RWPE1 (cell line): Measurements from ENCODE around the gene RNF38.

ENCODE experiments used
- CTCF ChIA-PET: fragments of 350-600 bp; sonication (Branson Sonifier 250); formaldehyde crosslinking; extraction: SDS; loops from one replicate; lab custom pipeline; 2021; lab: Yijun Ruan, JAX
- POLR2A ChIA-PET: fragments of 400-600 bp; formaldehyde crosslinking; extraction: SDS; loops from one replicate; lab custom pipeline; 2020; ENCODE audit warnings: antibody characterized with exemption; ENCODE audit not compliant: low non-redundant PET; lab: Yijun Ruan, JAX
- DNase-seq: peaks from one replicate; pipeline ENCODE4 v3.0.0; 2012; ENCODE audit warnings: low spot score
- H3K27ac ChIP-seq: fragments of 450-650 bp; 2 replicates; pipeline ENCODE4 v1.5.1; 2017
- TF ChIP-seq, protein P1 (sequence below): fragments of 450-650 bp; conservative IDR thresholded peaks from 2 replicates; pipeline ENCODE4 v1.5.1; 2017; ENCODE audit warnings: low read depth, mild to moderate bottlenecking

RNF38 gene

DNA sequence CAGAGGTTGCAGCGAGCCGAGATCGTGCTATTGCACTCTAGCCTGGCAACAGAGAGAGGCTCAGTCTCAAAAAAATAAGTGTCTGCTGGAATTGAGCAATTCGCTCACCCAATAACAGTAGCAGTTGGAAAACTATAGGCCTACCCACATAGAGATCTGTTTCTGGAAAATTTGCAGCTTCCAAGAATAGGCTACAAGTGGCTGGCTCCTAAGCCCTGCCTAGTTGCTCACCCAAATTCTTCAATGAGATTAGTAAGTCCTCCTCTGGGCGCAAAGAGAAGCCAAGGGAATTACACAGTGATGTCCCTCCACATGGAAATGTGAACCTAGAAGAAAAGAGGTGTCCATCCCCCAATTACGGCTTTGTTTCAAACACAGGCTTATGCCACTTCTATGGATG, 42.6 kb upstream of the RNF38 start:
- no peak for DNase-seq
- H3K27ac ChIP-seq, result no peak overlapping the region
- TF ChIP-seq, protein P1, sequence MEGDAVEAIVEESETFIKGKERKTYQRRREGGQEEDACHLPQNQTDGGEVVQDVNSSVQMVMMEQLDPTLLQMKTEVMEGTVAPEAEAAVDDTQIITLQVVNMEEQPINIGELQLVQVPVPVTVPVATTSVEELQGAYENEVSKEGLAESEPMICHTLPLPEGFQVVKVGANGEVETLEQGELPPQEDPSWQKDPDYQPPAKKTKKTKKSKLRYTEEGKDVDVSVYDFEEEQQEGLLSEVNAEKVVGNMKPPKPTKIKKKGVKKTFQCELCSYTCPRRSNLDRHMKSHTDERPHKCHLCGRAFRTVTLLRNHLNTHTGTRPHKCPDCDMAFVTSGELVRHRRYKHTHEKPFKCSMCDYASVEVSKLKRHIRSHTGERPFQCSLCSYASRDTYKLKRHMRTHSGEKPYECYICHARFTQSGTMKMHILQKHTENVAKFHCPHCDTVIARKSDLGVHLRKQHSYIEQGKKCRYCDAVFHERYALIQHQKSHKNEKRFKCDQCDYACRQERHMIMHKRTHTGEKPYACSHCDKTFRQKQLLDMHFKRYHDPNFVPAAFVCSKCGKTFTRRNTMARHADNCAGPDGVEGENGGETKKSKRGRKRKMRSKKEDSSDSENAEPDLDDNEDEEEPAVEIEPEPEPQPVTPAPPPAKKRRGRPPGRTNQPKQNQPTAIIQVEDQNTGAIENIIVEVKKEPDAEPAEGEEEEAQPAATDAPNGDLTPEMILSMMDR, result no peak
- POLR2A ChIA-PET, result no interaction called here
- CTCF ChIA-PET, result interaction anchor here (0.9 kb wide), 1 partner anchor 8 kb away, joined by 3 read pairs; no protein-coding TSS in a partner anchor

DNA sequence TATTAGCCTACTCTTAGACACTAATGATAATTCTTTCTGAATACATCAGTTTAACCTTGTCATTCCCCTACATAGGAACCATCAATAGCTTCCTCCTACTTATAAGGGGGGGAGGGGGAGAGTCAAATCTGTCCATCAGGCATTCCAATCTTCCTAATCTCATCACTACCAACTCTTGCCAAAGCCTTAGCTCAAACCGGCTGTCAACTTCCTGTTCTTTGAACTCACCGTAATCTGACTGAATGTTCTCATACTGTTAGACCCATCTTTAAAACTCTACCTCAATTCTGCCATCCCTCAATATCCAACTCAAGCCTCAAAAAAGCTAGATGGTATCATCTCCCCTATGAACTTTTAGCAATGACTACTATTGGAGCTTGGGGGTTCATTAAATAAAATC, 41.9 kb upstream of the RNF38 start:
- CTCF ChIA-PET, result interaction anchor here (0.6 to 0.9 kb wide), 2 partner anchors 8 to 85 kb away, joined by 3 read pairs; no protein-coding TSS in a partner anchor
- H3K27ac ChIP-seq, result no peak overlapping the region
- POLR2A ChIA-PET, result no interaction called here

DNA sequence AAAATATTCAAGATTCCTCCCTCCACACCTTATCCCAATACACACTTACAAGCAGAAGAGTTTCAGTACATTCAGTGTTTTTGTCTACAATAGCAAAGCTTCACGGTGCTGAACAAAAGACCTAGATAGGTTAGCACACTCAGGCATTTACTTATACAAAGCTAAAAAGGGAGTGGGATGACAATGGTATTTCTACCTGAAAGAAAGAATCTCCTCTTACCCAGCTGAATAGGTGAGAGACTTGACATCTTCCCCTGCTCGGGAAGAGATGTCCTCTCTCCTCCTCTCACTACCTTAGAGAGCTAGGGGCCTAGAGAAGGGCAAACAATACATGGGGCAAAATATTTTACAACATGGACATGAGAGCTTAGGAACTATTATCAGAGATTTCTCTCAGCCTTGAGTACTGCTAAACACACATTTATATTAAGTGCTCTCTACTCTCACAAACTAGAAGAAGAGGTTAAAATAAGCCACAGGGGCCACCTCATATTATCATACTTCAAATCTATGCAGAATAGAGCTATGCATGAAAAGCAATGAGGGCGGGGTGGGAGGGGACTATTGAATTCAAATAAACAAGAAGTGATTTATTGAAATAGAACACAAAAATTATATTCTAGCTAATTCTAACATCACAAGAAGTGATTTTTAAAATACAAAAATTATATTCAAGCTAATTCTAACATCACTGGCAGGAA, 38.6 kb upstream of the RNF38 start:
- POLR2A ChIA-PET, result no interaction called here
- H3K27ac ChIP-seq, result no peak overlapping the region
- TF ChIP-seq, protein P1, result no peak
- no peak for DNase-seq
- CTCF ChIA-PET, result interaction anchor here (1.5 to 1.7 kb wide), 2 partner anchors 11 to 31 kb away, joined by 6 to 7 read pairs; no protein-coding TSS in a partner anchor

More for the DNA sequence above, 41.9 kb upstream of the RNF38 start:
- no peak for DNase-seq
- TF ChIP-seq, protein P1, result no peak

DNA sequence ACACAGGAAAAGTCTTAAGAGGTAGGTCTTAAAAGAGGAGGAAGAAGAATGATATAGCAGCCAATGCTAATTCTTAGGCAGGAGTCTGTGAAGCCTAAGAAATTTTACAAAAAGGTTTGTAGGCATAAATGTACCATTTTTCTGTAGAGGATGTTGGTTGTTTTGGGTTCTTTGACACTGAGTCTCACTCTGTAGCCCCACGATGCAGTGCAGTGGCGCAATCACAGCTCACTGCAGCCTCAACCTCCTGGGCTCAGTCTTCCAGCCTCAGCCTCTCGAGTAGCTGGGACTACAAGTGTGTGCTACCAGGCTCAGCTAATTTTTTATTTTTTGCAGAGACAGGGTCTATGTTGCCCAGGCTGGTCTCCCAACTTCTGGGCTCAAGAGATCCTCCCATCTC, 37.7 kb upstream of the RNF38 start:
- TF ChIP-seq, protein P1, result no peak
- ChIA-PET POLR2A (no interaction called here), CTCF (interaction anchor here (2.1 kb wide), 1 partner anchor 31 kb away, joined by 11 read pairs; no protein-coding TSS in a partner anchor)
- no peak overlapping the region for H3K27ac ChIP-seq
- no peak for DNase-seq

DNA sequence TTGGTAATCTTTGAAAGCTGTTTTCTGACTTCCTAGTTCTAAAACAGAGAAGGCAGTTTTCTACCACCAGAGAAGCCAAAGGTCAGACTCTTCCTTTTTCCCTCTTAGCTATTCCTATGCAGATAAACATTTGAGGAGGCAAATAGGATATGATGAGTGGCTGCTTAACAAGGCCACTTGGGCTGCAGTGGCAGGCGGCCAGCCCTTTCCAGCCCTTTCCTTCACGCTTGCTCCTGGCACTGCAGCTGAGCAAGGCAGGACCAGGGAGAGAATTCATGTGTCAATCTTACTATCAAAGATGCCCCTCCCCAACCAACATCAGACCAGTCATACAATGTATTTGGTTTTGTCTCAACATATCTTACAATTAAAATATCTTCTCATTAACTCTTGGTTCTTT, 36.8 kb upstream of the RNF38 start:
- DNase-seq, result no peak
- ChIA-PET POLR2A (no interaction called here), CTCF (interaction anchor here (2.1 kb wide), 1 partner anchor 30 kb away, joined by 11 read pairs; no protein-coding TSS in a partner anchor)
- H3K27ac ChIP-seq, result no peak overlapping the region
- TF ChIP-seq, protein P1, result no peak

DNA sequence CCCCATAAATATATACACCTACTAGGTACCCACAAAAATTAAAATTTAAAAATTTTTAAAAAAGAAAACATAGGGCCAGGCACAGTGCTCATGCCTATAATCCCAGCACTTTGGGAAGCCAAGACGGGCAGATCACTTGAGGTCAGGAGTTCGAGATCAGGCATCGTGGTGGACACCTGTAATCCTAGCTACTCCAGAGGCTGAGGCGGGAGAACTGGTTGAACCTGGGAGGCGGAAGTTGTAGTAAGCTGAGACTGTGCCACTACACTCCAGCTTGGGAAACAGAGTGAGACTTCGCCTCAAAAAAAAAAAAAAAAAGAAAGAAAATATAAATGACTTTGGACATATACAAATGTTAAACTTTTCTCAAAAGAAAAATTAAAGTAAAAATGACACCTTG, 33.3 kb upstream of the RNF38 start:
- H3K27ac ChIP-seq, result no peak overlapping the region
- ChIA-PET POLR2A (no interaction called here), CTCF (interaction anchor here (0.7 kb wide), 1 partner anchor 691 kb away, joined by 4 read pairs; no protein-coding TSS in a partner anchor)
- no peak for DNase-seq
- TF ChIP-seq, protein P1, result no peak
